GM10248 (cell line): Measurements from ENCODE around the gene FAAP20.

Experiments used
- CTCF ChIA-PET: fragments of 300-600 bp; sonication (Branson Sonifier 250); formaldehyde crosslinking; extraction: SDS; loops from one replicate; lab custom pipeline; 2021; ENCODE audit warnings: antibody characterized with exemption; lab: Yijun Ruan, JAX
- POLR2A ChIA-PET: fragments of 350-650 bp; sonication (Branson Sonifier 250); formaldehyde crosslinking; extraction: SDS; loops from one replicate; lab custom pipeline; 2020; ENCODE audit warnings: antibody characterized with exemption; lab: Yijun Ruan, JAX
- DNase-seq: peaks from one replicate; pipeline ENCODE4 v3.0.0; 2012; ENCODE audit errors: extremely low spot score
- CTCF ChIP-seq: IDR thresholded peaks from 2 replicates; pipeline ENCODE4 v1.5.1; 2012; ENCODE audit warnings: mild to moderate bottlenecking, low read depth; ENCODE audit errors: extremely low read depth, missing control alignments, control extremely low read depth

The FAAP20 gene

GRCh38 chr1:2181271-2181670, 13.3 kb downstream of the FAAP20 start:
- ChIA-PET CTCF (no interaction called here), POLR2A (no interaction called here)
- TF ChIP-seq CTCF, result no peak
- no peak for DNase-seq

GRCh38 chr1:2180297-2181245, 14.0 kb downstream of the FAAP20 start:
- ChIA-PET CTCF (no interaction called here), POLR2A (no interaction called here)
- no peak for DNase-seq
- no peak for TF ChIP-seq CTCF

GRCh38 chr1:2179283-2180013, 15.1 kb downstream of the FAAP20 start:
- TF ChIP-seq CTCF, result no peak
- DNase-seq, result no peak
- ChIA-PET POLR2A (no interaction called here), CTCF (no interaction called here)

GRCh38 chr1:2178875-2179274, 15.7 kb downstream of the FAAP20 start:
- CTCF ChIA-PET, result no interaction called here
- TF ChIP-seq CTCF, result no peak
- POLR2A ChIA-PET, result no interaction called here
- no peak for DNase-seq

- ChIA-PET POLR2A (no interaction called here), CTCF (no interaction called here)
- DNase-seq, result no peak
- TF ChIP-seq CTCF, result no peak
Observed at GRCh38 chr1:2177946-2178538, 16.5 kb downstream of the FAAP20 start.

- ChIA-PET CTCF (interaction anchor here (3.7 kb wide), 1 partner anchor 204 kb away, joined by 11 read pairs; no protein-coding TSS in a partner anchor), POLR2A (no interaction called here)
- TF ChIP-seq CTCF, result no peak
- no peak for DNase-seq
Observed at GRCh38 chr1:2177541-2177940, 17.0 kb downstream of the FAAP20 start.
